Heart left ventricle (tissue), 13 donors: ENCODE measurements around the gene CAMKMT.

Source experiments
- POLR2A ChIP-seq, 2 donors: fragments of 450-650 bp; IDR thresholded peaks; one replicate each; pipeline ENCODE4 v1.6.1; 2017; ENCODE audit warnings: antibody characterized with exemption in 2 of 2, mild to moderate bottlenecking in 2 of 2, moderate library complexity in 2 of 2
- TF ChIP-seq, protein P1 (sequence below), 12 donors: fragments of 200-600 bp; sonication (generic) in 4 of 12; IDR thresholded peaks; one replicate each; pipeline versions ENCODE4 v1.5.0 to v1.8.0; 2018 to 2022; ENCODE audit warnings: antibody characterized with exemption in 12 of 12, mild to moderate bottlenecking in 5 of 12
- donor health status: ischemic (EF 13 %, LVEDD 7.1; RV severe dilation, severe dysfunction).
- donor health status: DM: no; HTN: yes; CAD: no.
- donor health status: DM: no; HTN: no; CAD: no.
- donor health status: ischemic (EF 25% LVEDD 6.9; RV normal size, moderate dysfunction).
- donor health status: ischemic (EF 25% LVEDD 5.7; RV mildly dilated, moderate dysfunction).
- donor health status: ischemic (EF 35%, LVEDD 5.7; RV mildly dilated, moderate dysfunction).
- donor health status: nonischemic (EF 11% LVEDD 7.7; RV severe dilation, severe dysfunction).
- donor health status: DM: yes; HTN: yes; CAD: no.
- donor health status: PGD.
- donor health status: ischemic (EF 29% LVEDD 5.4; RV normal size, mild dysfunction).
- donor health status: nonischemic (EF 23%, LVEDD 6.1; RV moderate dilation, normal function).

DNA sequence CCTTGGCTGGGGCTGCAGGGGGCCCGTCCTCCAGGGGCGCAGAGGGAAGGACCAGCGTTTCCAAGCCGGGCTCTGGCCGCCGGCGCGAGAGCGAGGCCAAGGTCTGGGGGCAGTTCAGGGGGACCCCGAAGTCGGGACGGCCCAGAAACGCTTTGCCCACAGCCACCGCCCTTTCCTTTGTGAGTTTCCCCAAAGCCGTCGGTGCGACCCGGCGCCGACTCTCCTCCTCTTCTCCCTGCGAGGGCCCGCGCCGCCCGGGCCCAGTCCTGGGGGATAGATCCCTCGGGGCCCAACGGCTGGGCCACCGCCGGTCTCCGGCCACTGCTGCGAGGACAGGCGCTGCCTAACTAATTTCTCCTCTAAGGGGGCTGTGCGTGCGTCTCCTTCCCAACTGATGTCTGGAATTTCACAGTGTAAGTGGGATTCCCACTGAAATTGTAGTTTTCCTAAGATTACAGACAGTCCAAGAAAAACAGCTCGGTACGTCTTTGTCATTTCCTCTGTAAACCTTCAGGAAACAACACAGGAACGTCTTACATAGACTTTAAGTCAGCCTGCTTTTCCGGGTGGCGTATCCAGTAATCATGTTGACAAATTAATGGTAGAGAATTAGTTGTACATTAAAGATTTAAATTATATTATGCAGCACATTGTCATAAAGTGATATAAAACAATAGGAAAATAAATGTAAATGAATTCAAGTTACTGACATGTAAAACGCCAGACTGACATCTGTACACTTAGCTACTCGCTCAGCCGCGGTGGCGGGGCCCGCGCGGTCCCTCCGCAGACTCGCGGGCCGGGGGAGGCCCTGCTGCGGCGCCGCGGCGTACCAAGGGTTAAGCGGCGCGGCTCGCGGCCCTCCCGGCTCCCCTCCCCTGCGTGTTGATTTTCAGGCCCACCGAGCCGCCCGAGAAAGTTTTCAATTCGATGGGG is 440.4 kb downstream of the CAMKMT start:
- no peak for TF ChIP-seq POLR2A (IDR thresholded peaks at IDR 0.05)
- TF ChIP-seq, protein P1, sequence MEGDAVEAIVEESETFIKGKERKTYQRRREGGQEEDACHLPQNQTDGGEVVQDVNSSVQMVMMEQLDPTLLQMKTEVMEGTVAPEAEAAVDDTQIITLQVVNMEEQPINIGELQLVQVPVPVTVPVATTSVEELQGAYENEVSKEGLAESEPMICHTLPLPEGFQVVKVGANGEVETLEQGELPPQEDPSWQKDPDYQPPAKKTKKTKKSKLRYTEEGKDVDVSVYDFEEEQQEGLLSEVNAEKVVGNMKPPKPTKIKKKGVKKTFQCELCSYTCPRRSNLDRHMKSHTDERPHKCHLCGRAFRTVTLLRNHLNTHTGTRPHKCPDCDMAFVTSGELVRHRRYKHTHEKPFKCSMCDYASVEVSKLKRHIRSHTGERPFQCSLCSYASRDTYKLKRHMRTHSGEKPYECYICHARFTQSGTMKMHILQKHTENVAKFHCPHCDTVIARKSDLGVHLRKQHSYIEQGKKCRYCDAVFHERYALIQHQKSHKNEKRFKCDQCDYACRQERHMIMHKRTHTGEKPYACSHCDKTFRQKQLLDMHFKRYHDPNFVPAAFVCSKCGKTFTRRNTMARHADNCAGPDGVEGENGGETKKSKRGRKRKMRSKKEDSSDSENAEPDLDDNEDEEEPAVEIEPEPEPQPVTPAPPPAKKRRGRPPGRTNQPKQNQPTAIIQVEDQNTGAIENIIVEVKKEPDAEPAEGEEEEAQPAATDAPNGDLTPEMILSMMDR (IDR thresholded peaks at IDR 0.05), result no peak
